Breast epithelium (tissue), 4 donors: ENCODE measurements around the gene WDR91. TPM values are rescaled to one million over a fixed set of nuclear protein-coding genes. Genes with fewer than 3 reads are reported as not detected.

Source experiments
- DNase-seq, 2 donors: peaks; one replicate each; pipeline ENCODE4 v3.0.0-alpha.2; 2019; ENCODE audit warnings: low spot score in 2 of 2
- H3K27ac ChIP-seq, 2 donors: fragments of 200-600 bp; sonication (generic) in 1 of 2; one replicate each; pipeline ENCODE4 v1.5.1; 2016 to 2019; ENCODE audit warnings: mild to moderate bottlenecking in 1 of 2
- H3K27me3 ChIP-seq, 2 donors: fragments of 200-600 bp; sonication (generic) in 1 of 2; one replicate each; pipeline versions ENCODE4 v1.5.1 to v1.6.0; 2017 to 2019; ENCODE audit warnings: control low read depth in 1 of 2, mild to moderate bottlenecking in 1 of 2
- H3K36me3 ChIP-seq: fragments of 200-600 bp; one replicate; pipeline ENCODE4 v1.5.1; 2019
- H3K4me1 ChIP-seq, 2 donors: fragments of 200-600 bp; sonication (generic); one replicate each; pipeline ENCODE4 v1.5.1; 2016 to 2019; ENCODE audit warnings: control low read depth in 1 of 2
- H3K4me3 ChIP-seq, 3 donors: fragments of 200-600 bp; sonication (generic); 1 replicate in 2 of 3; 2 replicates in 1 of 3; pipeline ENCODE4 v1.5.1; 2016 to 2019; ENCODE audit warnings: mild to moderate bottlenecking in 3 of 3, moderate library complexity in 2 of 3
- H3K9me3 ChIP-seq, 2 donors: fragments of 200-600 bp; sonication (generic) in 1 of 2; one replicate each; pipeline ENCODE4 v1.5.1; 2016 to 2019; ENCODE audit warnings: control low read depth in 1 of 2
- POLR2A ChIP-seq: fragments of 450-650 bp; IDR thresholded peaks from one replicate; pipeline ENCODE4 v1.6.1; 2016; ENCODE audit warnings: antibody characterized with exemption, mild to moderate bottlenecking, moderate library complexity
- POLR2AphosphoS5 ChIP-seq, 3 donors: sonication (generic); formaldehyde crosslinking; IDR thresholded peaks; one replicate each; pipeline ENCODE4 v1.6.1; 2017; ENCODE audit warnings: antibody characterized with exemption in 3 of 3
- intact Hi-C: fragments of 100-400 bp; cut with DNase I; formaldehyde crosslinking; loops from one replicate; pipeline ENCODE4 v1.15.1; 2023; ENCODE audit warnings: low total_unique reads
- total RNA-seq, 3 donors: library from RNA; depleted of rRNA; stranded (reverse); fragments of >200 nt; gene quantifications; one replicate each; pipeline ENCODE4 v1.1.0, GENCODE V29; 2016
- TF ChIP-seq, protein P1 (sequence below), 3 donors: fragments of 450-650 bp; IDR thresholded peaks; one replicate each; pipeline ENCODE4 v1.5.1; 2016 to 2017; ENCODE audit warnings: antibody characterized with exemption in 3 of 3, mild to moderate bottlenecking in 3 of 3, moderate library complexity in 3 of 3

WDR91 gene
- total RNA-seq, 3 donors from 2014 or later, result 21.4 to 26.5 (median 23.1) TPM

DNA sequence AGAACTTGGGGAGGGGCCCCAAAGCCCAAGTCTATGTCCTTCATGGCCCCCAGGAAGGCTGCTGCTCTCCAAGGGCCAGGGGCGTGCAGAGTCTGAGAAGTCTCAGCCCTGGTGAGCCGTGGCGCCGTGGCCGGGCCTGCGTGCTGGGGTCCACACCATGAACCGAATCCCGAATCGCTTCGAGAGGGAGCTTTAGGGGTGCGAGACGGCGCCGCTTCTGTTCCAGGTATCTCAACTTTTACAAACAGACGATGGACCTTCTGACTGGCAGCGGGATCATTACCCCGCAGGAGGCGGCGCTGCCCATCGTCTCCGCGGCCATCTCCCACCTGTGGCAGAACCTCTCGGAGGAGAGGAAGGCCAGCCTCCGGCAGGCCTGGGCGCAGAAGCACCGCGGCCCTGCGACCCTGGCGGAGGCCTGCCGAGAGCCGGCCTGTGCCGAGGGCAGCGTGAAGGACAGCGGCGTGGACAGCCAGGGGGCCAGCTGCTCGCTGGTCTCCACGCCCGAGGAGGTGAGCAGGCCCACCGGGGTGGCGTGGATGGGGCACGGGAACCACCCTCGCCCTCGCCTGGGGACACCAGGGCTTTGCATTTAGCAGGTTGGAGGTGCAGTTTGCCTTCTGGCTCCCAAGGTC is 35.0 kb upstream of the WDR91 start:
- H3K4me1 ChIP-seq, result no peaks in the 10 kb centered on the region
- intact Hi-C loops, result no loop called here
- H3K27ac ChIP-seq, result no peak overlapping the region
- DNase-seq, result no peak
- TF ChIP-seq POLR2AphosphoS5 (IDR thresholded peaks at IDR 0.05), result no peak
- TF ChIP-seq, protein P1, sequence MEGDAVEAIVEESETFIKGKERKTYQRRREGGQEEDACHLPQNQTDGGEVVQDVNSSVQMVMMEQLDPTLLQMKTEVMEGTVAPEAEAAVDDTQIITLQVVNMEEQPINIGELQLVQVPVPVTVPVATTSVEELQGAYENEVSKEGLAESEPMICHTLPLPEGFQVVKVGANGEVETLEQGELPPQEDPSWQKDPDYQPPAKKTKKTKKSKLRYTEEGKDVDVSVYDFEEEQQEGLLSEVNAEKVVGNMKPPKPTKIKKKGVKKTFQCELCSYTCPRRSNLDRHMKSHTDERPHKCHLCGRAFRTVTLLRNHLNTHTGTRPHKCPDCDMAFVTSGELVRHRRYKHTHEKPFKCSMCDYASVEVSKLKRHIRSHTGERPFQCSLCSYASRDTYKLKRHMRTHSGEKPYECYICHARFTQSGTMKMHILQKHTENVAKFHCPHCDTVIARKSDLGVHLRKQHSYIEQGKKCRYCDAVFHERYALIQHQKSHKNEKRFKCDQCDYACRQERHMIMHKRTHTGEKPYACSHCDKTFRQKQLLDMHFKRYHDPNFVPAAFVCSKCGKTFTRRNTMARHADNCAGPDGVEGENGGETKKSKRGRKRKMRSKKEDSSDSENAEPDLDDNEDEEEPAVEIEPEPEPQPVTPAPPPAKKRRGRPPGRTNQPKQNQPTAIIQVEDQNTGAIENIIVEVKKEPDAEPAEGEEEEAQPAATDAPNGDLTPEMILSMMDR (IDR thresholded peaks at IDR 0.05), result no peak
- TF ChIP-seq POLR2A, result no peak
- no peaks in the 10 kb centered on the region for H3K36me3 ChIP-seq
- H3K27me3 ChIP-seq, result no peaks in the 10 kb centered on the region
- no peak overlapping the region for H3K4me3 ChIP-seq
- H3K9me3 ChIP-seq, result no peaks in the 10 kb centered on the region

DNA sequence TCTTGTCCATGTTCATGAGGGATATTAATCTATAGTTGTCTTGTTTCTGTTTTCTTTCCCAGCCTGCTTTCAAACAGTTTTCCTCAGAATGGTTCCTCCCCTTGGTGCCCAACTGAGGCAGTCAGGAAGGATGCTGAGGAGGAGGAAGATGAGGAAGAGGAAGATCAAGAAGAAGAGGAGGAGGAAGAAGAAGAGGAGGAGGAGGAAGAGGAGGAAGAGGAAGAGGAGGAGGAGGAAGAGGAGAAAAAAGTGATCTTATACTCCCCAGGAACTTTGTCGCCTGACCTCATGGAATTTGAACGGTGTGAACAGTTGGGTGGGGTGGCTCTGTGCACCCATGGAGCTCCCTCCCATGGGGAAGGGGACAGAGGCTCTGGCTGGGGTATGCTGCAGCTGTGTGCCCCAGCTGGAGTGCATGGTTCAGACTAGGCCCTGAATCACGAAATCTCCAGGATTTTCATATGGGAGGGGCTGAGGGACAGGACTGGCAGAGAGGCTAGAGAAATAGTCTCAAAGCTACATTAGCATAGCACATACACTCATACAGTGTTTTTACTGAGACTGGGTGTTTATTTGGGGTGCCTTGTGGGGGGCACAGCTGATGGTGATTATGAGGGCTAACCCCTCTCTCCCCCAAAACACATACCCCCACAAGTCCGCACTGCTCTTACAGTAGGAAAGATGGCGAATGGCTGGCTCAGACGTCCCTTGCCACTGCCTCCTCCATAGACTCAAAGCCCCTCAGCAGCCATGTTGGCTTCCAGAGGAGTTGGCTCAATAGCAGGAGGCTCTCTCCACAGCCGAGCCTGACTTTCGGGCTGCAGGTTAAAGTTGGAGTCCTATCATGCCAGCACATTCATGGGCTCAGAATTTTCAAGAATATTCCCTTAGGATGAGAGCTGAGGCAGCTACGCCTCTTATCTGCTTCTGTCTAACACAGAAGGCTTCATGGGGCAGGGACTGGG is 34.2 kb upstream of the WDR91 start:
- Histone ChIP-seq H3K27me3 (no peaks in the 10 kb centered on the region), H3K4me3 (no peak overlapping the region), H3K4me1 (no peaks in the 10 kb centered on the region), H3K36me3 (no peaks in the 10 kb centered on the region), H3K27ac (no peak overlapping the region), H3K9me3 (no peaks in the 10 kb centered on the region)
- intact Hi-C loops, result no loop called here
- DNase-seq, result no peak
- TF ChIP-seq POLR2A (no peak), POLR2AphosphoS5 (IDR thresholded peaks at IDR 0.05) (no peak)
- TF ChIP-seq, protein P1 (IDR thresholded peaks at IDR 0.05), result no peak

DNA sequence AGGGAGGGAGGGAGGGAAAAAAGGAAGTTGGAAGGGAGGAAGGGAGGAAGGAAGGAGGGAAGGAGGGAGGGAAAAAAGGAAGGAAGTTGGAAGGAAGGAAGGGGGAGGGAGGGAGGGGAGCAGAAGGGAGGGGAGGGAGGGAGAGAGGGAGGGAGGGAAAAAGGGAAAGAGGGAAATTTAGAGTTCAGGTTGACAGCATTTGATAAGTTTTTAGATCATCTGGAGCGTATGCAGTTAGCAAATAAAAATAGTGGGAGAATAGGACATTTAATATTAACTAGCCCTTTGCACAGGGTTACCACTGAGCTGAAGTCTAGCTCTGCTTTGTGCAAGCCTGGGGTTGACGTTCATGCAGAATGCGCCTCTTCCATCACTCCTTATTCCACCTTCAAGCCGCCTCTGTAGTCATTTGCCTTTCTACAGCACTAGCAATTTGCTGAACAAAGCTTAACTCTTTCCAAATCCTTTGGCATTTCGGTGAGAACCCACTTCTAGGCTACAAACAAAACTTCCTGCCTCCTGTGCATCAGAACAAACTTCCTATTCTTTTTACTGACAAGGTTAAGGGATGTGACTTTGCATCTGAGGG is 30.9 kb upstream of the WDR91 start:
- Histone ChIP-seq H3K27me3 (no peaks in the 10 kb centered on the region), H3K36me3 (no peaks in the 10 kb centered on the region), H3K4me3 (no peak overlapping the region), H3K27ac (no peak overlapping the region), H3K9me3 (no peaks in the 10 kb centered on the region), H3K4me1 (no peaks in the 10 kb centered on the region)
- DNase-seq, result no peak
- TF ChIP-seq, protein P1 (IDR thresholded peaks at IDR 0.05), result no peak
- TF ChIP-seq POLR2A, result no peak
- no peak for TF ChIP-seq POLR2AphosphoS5 (IDR thresholded peaks at IDR 0.05)
- intact Hi-C loops, result no loop called here

DNA sequence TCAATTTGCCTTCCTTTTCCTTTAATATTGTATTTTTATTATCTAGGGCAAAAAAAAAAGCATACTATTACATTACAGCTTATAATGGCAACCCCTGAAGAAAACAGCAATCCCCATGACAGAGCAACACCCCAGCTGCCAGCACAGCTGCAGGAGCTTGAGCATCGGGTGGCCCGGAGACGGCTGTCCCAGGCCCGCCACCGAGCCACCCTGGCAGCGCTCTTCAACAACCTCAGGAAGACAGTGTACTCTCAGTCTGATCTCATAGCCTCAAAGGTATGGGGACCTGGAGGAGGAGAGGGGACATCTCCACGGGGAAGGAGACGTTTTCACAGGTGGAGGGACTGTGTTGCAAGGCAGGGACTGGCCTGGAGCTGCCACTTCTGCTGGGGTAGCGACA is 29.1 kb upstream of the WDR91 start:
- intact Hi-C loops, result no loop called here
- DNase-seq, result no peak
- no peak for TF ChIP-seq POLR2AphosphoS5 (IDR thresholded peaks at IDR 0.05)
- TF ChIP-seq POLR2A, result no peak
- TF ChIP-seq, protein P1 (IDR thresholded peaks at IDR 0.05), result no peak
- no peaks in the 10 kb centered on the region for H3K4me1 ChIP-seq
- no peaks in the 10 kb centered on the region for H3K27me3 ChIP-seq
- H3K4me3 ChIP-seq, result no peak overlapping the region
- H3K9me3 ChIP-seq, result no peaks in the 10 kb centered on the region
- H3K36me3 ChIP-seq, result no peaks in the 10 kb centered on the region
- H3K27ac ChIP-seq, result no peak overlapping the region

DNA sequence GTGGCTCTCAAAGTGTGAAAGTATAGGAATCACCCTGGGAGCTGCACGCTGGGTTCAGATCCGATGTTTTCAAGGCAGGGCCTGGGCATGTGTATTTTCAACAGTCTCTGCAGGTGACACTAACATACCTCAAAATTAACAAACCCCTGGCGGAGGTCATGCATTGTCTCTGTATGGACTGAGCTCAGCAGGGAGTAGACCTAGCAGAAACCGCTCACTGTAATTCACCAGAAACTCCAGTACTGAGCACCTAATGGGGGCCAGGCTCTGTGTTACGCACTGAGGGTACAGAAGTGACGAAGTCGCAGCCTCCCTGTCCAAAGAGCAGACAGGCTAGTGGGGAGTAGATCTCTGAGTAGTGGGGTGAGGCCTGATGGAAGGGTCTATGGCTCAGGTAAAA is 27.9 kb upstream of the WDR91 start:
- TF ChIP-seq, protein P1 (IDR thresholded peaks at IDR 0.05), result no peak
- TF ChIP-seq POLR2A, result no peak
- no peak for TF ChIP-seq POLR2AphosphoS5 (IDR thresholded peaks at IDR 0.05)
- H3K9me3 ChIP-seq, result no peaks in the 10 kb centered on the region
- H3K27me3 ChIP-seq, result no peaks in the 10 kb centered on the region
- intact Hi-C loops, result no loop called here
- no peaks in the 10 kb centered on the region for H3K4me1 ChIP-seq
- H3K36me3 ChIP-seq, result no peaks in the 10 kb centered on the region
- no peak overlapping the region for H3K27ac ChIP-seq
- DNase-seq, result no peak
- H3K4me3 ChIP-seq, result no peak overlapping the region
